Activated CD4-positive, alpha-beta T cell treated with anti-CD3 and anti-CD28 coated beads for 48 hours (primary cell): Measurements from ENCODE around the gene PCBP3.
"Not testable (repeated sequence)": the region's sequence is repeated elsewhere in the genome, so short reads cannot be mapped to it uniquely, and the experiment has no call there.

Experiments used
- DNase-seq: peaks from one replicate; pipeline ENCODE4 v3.0.0-alpha.2; 2020

PCBP3 gene

DNA sequence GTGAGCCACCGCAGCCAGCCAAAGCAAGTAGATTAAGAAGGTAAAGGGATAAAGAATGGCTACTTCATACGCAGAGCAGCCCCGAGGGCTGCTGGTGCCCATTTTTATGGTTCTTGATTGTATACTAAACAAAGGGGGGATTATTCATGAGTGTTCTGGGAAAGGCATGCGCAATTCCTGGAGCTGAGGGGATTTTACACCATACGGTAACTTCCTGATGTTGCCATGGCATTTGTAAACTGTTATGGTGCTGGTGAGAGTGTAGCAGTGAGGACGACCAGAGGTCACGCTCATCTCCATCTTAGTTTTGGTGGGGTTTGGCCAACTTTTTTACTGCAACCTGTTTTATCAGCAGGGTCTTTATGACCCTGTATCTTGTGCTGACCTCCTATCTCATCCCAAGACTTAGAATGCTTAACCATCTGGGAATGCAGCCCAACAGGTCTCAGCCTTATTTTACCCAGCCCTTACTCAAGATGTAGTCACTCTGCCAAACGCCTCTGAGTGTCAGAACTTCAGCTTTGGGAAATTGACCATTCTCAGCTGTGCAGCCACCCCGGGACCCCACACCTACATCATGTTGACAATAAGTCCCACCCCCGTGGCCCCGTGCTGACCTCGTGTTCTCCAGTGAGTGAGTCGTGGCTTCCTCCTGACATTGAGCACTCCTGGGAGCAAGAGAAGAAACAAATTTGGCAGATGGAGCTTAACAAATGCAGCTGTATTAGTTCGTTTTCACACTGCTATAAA is 188.6 kb downstream of the PCBP3 start:
- DNase-seq: no peak

DNA sequence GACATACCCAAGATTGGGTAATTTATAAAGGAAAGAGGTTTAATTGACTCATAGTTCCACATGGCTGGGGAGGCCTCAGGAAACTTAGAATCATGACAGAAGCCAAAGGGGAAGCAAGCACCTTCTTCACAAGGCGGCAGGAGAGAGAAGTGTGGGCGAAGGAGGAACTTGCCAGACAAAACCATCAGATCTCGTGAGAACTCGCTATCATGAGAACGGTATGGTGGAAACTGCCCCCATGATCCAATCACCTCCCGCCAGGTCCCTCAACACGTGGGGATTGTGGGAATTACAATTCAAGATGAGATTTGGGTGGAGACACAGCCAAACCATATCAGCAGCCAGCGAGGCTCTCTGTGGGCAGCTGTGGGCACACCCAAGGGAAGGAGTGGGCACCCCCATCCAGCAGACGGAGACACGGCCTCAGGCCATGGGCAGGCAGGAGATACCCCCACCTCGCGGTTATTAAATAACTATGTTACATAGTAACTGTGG is 189.3 kb downstream of the PCBP3 start:
- DNase-seq: not testable (repeated sequence)

DNA sequence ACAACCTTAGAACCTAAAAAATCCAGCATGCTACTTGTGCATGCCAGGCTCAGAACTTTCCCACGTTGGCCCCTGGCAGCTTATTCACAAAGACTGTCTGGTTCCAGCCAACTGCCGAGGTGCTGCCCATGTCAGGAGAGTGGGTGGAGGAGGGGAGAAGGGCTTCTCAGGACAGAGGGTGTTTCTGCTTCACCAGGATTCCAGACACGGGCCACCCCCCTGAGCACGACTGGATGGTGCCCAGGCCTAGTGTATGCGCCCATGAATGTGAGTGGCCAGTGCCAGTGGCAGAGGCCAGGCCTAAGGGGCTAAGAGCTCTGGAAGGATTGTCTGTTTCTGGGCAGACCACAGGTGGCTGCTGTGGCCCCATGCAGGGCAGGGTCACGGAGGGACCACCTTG is 189.9 kb downstream of the PCBP3 start:
- DNase-seq: no peak

DNA sequence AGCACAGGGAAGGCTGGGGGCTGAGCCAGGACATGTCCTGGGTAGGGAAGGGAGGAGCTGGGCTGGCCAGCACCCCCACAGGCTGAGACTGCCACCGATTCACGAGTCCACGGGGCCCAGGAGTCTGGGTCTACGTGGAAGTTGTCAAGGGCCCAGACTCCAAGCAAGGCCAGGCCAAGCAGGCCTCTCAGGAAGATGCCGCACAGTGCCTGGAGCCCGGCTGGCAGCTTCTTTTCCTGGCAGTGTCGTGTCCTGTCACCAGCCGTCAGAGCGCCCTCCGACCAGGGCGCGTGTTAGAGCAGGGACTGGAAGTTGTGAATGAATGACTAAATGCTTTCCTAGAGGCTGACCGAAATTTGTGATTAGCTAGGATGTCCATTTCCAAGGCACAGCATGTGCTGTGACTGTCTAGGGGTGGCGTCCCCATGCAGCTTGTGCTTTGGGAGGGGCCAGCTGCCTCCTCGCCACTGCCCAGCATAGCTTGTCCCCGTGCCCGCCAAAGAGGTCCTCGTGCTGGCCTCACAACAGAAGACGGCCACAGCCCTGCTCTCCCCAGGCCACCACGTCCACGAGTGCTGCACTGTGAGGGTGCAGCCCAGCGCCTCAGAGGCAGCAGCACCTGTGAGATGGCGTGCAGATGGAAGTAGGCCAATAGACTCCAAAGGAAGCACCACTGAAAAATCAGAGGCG is 190.6 kb downstream of the PCBP3 start:
- DNase-seq: no peak

DNA sequence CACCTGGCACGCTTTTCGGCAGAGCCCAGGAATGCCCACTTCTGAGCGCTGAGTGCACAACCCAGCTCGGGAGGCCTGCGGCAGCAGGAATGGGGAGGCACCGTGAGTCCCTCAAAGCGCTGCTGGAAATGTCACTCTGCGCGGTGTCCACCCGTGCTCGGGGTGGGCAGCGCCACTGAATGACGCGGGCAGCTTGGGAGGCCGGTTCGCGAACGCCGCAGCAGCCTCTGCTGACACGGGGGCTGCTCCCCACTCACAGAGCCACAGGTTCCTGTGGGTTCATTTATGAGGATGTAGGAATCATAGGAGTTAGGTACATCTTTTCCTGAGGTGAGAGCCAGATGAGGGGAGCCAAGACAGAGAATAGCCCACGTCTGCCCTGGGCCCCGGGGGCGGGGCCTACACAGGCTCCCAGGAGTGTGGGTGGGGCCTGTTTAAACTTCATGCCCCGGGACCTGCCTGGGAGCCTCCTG is 191.3 kb downstream of the PCBP3 start:
- no peak for DNase-seq

DNA sequence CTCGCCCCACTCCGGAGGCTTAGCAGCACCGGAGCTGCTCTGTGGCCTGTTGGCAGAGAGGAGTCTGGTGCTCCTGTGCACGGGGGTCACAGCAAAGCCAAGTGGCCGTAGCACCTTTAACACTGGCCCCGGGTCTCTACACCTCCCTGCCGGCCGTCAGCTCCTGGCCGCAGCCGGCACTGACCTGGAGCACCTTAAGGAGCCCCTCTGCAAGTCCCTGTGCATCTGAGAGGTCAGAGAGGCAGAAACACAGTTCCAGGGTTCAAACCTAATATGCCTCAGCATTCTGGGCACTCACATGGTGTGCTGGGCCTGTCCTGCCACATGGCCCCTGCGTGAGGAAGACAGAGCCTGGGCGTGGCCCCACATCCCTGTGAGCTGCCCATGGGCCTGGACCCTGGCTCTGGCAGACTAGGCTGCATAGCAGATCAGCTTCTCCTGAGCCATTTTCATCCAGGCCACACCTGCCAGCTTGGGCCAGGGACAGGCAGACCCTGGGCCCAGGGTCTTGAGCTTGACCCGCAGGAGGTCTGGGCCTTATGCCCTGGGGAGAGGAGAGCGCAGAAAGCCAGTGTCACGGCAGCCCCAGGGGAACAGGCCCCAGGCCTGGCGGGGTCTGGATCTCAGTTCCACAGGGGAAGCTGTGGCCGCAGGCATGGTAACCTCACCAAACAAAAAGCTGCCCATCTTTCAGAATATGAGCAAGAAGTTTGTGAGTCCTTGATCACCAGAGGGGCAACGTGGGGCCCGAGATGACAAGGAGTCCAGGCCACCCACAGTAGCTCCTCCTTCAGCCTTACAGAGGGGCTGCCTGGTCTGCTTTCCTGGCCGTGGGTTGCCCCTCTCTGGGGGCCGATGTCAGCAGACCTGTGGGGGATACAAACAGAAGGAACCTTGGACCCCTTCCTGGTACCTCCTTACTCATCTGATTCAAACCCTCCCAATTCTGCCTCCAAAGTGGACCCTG is 192.1 kb downstream of the PCBP3 start:
- no peak for DNase-seq

DNA sequence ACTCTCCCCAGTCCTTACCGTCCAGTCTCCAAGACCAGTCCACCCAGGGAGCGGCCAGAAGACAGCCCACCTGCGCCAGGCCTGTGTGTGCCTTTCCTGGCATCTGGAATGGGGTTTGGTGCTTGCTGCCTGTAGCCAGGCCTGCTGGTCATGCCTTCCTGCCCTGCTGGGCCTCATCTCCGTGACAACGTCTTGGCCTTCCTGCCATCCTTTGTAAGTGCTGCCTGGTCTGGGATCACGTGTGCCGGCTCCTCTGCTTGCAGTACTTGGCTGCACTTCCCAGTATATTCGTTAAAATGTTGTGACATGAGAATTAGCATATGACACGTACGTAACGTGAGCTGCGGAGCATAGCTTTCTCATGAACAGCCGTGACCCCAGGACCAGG is 192.7 kb downstream of the PCBP3 start:
- DNase-seq: no peak

DNA sequence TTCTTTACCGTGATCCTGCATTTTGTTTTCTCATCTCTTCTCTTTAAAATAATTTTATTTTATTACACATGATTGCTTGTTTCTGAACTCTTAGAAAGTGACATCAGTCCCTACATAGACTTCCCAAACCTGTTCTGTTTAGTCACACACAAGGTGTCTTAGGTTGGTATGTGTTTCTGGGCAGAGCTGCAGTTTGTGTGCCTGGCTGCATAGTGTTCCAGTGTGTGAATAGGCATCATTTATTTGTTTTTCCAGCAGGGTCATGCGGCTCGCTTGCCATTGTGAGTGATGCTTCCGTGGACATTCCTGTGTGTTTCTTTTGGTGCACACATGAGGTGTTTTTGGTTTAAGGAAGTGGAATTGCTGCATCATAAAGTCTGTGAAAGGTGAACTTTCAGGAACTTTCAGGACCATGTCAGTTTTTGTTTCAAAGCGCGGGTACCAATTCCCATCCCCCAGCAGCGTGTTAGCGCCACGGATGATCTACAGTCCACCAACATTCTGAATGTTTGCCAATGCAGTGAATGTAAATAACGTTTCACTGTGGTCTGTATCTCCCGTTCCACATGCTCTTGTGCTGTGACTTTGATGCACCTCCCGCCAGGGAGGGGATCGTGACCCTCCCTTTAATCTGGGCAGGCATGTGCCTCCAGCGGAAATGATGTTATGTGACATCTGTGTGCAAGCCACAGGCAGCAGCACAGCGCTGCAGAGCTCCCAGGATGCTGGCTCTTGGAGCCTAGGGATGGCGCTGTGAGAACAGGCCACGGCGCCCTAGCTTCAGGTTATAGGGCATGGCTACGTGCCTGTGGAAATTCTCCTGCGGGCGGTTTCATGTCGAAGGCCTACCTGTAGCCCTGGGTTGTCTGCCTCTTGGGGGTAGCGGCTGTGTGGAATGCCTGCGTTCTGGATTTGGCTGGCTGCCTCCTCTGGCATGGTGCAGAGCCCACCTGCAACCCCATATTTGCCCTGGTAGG is 193.5 kb downstream of the PCBP3 start:
- DNase-seq: no peak

DNA sequence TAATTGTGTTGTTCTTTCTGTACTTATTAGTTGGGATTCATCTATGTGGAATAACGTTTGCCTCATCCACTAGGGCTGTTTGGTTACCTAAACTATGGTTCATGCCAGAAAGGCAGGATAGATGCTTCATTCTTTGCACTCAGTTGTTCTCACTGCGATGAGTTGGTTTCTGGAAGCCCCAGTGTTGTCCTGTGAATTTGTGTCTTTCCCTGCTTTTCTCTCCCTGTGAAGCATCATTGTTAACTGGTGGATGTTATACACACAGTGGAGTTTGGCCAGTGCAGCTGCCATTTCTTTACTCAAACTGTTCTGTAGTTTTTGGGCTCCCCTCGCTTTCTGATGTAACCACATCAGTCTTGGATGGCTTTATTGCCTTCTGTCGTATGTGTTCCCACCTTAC is 194.4 kb downstream of the PCBP3 start:
- DNase-seq: no peak

DNA sequence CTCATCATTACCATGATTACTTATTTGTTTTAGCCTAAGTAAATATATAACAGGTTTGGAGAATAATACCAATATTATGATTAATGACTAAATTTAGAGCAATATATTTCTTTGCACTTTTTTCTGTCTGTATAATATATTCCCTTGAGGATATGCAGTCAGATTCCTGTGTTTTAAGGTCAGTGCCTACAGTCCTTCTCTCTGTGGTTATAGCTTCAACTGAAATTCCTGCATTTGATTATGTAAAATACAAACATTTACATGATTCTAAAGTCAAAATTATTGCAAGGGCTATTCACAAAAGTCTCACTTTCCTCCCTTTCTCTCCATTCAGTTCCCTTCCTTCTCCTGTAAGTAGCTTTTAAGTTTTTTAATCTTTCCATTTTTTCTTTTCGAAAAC is 195.1 kb downstream of the PCBP3 start:
- no peak for DNase-seq

DNA sequence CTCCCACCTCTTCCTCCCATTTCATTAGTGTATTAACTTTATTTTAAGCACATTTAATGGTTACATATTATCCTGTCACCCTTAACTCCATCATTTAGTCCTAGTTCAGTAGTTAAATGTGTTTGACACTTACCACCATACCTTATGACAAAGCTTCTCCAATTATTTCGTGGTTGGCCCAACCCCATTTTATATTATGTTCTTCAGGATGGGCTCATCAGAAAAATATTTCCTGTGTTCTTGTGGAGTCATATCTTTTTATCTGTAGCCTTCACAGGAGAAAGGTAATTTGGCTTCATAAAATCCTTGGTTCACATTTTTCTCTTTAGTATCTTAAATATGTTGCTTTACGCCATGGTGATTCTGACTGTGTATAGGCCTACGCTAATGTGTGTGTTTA is 195.7 kb downstream of the PCBP3 start:
- DNase-seq: no peak

DNA sequence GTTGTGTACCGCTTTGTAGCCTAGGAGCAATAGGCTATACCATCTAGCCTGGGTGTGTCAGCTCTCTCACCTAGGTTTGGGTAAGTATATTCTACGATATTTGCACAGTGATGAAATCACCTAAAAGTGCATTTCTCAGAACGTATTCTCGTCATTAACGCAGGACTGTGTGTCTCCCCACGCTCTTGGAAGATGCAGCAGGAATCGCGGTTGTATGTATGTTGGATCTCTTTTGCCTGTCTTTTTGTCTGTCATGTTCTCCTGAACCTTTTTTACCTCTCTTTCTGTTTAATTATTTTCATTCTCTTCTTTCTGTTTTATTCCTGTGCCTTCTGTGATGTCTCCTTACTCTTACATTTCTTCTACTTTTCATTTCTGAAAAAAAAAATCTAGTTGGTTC is 197.5 kb downstream of the PCBP3 start:
- no peak for DNase-seq

DNA sequence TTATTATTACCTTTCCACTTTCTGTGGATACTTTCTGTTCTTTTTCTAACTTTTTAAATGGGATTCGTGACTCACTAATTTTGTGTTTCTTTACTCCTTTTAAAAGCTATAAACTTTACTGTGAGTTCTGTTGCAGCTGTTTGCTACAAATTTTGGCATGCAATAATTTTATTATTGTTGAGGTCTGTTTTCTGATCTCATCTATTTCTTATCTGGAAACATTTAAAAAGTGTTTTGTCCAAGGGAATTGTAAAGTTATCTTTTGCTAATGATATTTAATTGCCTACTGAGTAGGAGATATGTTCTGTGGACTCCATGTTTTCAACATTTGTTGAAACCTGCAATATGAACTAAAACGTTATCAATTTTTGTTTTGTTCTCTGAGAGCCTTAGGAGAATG is 199.9 kb downstream of the PCBP3 start:
- no peak for DNase-seq

DNA sequence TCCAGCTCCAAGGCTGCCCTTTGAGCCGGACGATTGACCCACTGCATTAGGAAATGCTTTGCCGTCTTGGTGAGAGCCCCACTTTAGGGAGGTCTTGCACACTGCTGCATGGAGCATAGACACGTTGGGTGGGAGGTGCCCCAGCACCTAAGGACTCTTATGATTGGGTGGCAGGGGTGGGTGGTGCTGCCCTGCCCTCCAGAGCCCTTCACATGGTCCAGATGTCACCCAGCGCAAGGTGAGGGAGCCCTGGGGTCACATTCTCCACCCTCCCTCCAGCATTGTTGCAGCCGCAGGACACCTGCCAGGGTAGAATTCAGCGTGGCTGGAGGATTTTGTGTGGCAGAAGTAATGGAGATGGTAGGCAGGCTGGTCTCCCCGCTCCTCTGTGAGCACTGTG is 200.7 kb downstream of the PCBP3 start:
- no peak for DNase-seq

DNA sequence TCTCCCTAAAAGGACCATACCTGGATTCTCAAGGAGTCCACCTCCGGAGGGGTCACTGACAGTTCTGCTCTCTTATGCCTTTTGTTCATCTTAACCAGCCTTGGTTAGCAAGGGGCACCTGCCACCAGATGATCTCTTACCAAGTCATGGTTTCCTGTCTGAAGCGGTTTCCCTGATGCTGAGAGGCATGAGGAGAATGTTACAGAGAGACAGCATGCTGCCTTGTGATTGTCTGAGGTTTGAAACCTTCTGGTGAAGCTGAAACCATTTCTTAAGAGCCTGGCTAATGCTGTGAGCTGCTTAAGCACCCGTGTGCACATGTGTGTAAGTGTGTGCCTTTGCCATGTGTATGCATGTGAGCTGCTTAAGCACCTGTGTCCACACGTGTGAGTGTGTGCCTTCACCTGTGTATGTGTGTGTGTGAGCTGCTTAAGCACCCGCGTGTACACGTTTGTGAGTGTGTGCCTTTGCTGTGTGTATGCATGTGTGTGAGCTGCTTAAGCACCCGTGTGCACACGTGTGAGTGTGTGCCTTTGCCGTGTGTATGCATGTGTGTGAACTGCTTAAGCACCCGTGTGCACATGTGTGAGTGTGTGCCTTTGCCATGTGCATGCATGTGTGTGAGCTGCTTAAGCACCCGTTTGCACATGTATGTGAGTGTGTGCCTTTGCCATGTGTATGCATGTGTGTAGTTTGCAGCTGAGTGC is 201.7 kb downstream of the PCBP3 start:
- DNase-seq: no peak

DNA sequence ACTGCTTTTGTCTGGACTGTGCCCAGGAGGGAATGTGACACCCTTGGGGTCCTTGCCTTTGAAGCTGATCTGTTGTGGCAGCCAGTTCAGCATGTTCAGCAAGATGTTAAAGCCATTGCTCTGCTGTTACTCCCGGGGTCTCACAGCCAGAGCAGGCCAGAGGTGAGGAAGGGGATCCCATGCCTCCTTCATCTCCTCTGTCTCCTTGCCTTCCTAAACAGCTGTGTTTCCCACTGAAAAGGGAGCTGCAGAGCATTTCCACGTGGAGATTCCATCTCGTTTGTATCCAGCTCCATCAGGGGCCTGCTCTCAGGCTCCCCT is 202.2 kb downstream of the PCBP3 start:
- no peak for DNase-seq

DNA sequence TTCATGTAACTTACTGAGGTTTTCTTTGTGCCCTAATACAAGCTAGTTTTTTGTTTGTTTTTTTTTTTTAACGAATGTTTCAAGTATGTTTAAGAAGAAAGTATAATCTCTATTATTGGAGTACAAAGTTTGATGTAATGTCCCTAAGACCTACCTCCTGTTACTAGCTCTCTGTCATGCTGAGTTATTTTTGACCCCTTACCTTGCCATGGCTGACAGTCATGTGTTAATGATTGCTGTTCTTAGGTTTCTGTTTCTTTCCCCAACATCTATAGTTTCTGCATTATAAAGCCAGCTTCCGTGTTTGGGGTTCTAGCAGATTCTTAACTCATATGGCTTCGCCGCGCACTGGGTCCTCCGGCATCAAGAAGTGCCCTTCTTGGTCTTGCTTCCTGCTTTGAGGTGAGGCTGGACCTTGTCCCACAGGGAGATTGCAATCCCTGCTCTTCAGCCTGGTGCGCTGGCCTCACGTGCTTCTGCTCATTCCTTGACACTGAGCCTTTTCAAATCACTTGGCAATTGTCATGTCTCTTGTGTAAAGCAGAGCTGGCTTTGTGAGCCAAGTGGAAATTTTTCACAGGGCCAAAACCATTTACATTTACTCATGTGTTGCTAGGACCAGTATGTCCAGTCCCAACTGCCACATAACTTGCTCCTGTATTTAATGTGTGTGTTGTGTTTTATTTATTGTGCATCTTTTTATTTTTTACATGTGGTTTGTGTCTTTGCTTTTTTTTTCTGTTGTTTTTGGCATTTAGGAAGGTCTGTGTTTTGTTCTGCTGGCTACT is 203.0 kb downstream of the PCBP3 start:
- no peak for DNase-seq

DNA sequence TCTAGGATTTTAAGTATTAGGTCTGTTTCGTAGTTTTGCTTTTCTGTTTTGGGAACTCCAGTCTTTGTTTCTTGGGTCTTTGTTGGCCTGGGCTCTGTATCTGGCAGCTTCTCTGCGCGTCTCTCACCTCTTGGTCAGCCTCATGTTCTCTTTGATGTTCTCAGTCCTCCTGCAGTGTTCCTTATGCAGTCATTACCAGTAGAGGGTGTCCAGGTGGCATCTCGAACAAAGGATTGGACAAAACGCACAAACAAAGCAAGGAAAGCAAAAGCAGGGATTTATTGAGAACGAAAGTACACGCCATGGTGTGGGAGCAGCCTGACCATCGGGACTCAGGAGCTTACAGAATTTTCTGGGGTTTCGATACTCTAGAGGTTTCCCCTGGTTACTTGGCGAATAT is 204.3 kb downstream of the PCBP3 start:
- no peak for DNase-seq

DNA sequence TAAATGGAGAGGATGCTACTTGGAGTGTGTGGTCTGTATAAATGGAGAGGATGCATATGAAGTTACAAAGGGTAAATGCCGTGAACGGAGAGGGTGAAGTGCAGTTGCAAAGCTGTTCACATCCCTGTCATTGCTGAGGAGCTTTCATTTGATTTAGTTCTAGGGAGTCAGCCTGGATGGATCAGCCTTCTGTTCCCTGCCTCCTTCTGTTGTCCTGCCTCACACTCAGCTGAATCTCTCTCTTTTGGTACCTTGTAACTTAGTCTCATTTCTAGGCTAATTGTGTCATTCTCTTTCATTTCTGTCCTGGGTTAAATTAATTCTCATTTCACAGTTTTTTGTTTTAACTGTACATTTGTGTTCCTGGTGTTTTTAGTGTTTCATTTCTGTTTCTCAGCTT is 204.8 kb downstream of the PCBP3 start:
- no peak for DNase-seq

DNA sequence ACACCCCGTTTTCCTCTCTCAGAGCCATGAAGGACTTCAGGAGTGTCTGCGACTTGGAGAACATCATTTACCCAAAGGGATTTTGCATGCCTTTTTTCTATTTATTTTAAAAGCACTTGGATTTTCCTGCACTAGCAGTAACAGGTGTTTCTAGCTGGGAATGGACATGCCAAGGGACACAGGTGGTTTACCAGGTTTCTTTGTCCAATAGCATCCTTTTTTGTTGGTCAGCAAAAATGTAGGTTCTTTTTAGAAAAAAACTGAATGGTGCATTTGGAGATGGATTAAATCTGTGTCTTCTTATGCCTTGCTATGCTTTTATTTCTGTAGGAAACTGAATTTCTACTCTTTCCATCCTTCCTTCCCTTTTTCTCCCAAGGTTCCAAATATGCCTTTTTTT is 205.3 kb downstream of the PCBP3 start:
- DNase-seq: no peak

DNA sequence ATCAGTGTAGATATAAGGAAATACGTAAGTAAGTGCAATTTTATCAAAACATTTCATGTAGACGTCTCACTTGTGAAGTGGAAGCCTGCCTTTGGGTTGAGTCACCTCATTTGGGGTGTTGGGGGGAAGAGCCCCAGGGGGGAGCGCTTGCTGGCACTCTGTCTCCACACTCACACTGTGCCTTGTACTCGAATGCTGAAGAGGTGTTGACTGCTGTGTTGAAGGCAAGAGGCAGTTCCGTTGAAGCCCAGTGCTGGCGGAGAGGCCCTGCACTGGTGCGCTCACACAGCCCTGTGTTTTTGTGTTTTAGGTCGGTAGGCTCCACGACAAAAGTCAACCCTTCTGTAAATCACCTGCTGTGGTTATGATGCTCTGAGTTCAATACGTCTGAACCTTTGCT is 206.1 kb downstream of the PCBP3 start:
- DNase-seq: no peak
